Neural progenitor cell (in vitro differentiated cells): Measurements from ENCODE around the gene SLC10A3.

Experiments
- CTCF ChIP-seq: fragments of 200-600 bp; sonication (generic); IDR thresholded peaks from 2 replicates; pipeline ENCODE4 v1.5.1; 2017; ENCODE audit warnings: antibody characterized with exemption, mild to moderate bottlenecking
- EZH2phosphoT487 ChIP-seq: fragments of 200-600 bp; sonication (generic); IDR thresholded peaks from 2 replicates; pipeline ENCODE4 v1.6.1; 2017; ENCODE audit warnings: antibody characterized with exemption

DNA sequence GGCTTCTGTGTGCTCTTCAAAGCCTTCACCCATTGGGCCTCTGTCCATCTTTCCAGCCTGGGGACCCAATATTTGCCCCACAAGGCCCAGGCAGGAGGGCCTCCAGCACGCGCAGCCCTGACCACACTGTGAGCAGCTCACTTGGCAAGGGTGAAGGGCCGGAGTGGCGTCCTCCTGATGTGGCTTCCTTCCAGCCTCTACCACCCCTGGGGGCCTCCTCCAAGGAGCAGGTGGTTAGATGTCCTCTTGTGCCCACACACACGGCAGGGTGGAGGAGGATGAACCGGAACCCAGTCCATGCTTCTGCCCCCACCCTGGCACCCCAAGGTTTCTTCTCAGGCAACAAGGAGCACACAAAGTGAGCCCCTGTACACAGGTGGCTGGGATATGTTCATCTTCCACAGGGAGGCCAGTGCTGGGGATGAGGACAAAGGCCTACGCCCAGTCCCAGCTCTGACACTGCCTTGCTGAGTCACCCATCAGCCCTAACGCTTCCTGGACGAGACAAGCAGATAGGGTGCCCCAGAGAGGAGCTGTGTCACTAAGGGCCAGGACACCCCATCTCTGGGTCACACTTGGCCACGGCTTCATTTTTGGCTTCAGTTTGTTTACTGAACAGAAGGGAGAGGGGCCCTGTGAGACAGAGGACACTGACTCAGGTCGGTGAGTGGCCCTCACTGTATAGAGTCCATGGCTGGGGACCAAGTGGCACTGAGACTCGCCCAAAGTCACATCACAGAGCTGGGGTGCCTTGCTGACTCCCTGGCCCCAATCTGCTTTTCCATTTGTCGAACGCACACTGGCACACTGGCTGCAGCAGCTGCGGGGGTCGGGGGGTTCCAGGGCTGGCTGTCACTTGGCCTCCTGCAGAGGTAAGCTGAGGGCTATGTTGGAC, 5.9 kb downstream of the SLC10A3 start:
- TF ChIP-seq CTCF (no peak), EZH2phosphoT487 (no peak)
